DMS153 treated with DMSO at 0.1 percent for 48 hours (cell line): ENCODE data around the gene HMGA1.
"Not testable (repeated sequence)": the region's sequence is repeated elsewhere in the genome, so short reads cannot be mapped to it uniquely, and the experiment has no call there.

Source experiments
- DNase-seq: peaks from one replicate; lab custom pipeline; 2025; ENCODE audit not compliant: unreplicated experiment; lab: John Stamatoyannopoulos, UW

Gene HMGA1

GRCh38 chr6:34259529-34260069 is 22.9 kb downstream of the HMGA1 start:
- no peak for DNase-seq

GRCh38 chr6:34260576-34261267 is 24.0 kb downstream of the HMGA1 start:
- no peak for DNase-seq

GRCh38 chr6:34263484-34263883 is 26.8 kb downstream of the HMGA1 start:
- not testable (repeated sequence) for DNase-seq

- no peak for DNase-seq
Measured at GRCh38 chr6:34267746-34268145, 31.1 kb downstream of the HMGA1 start.

- DNase-seq, result not testable (repeated sequence)
Measured at GRCh38 chr6:34269132-34269531, 32.5 kb downstream of the HMGA1 start.

GRCh38 chr6:34269658-34270341 is 33.1 kb downstream of the HMGA1 start:
- DNase-seq, result not testable (repeated sequence)

- DNase-seq, result no peak
Measured at GRCh38 chr6:34272013-34272926, 35.6 kb downstream of the HMGA1 start.

GRCh38 chr6:34273242-34273805 is 36.7 kb downstream of the HMGA1 start:
- no peak for DNase-seq

GRCh38 chr6:34274129-34274528 is 37.5 kb downstream of the HMGA1 start:
- no peak for DNase-seq

- no peak for DNase-seq
Measured at GRCh38 chr6:34275128-34275804, 38.6 kb downstream of the HMGA1 start.

- DNase-seq, result no peak
Measured at GRCh38 chr6:34276191-34276590, 39.5 kb downstream of the HMGA1 start.

- DNase-seq, result no peak
Measured at GRCh38 chr6:34276881-34277762, 40.4 kb downstream of the HMGA1 start.

GRCh38 chr6:34277763-34278112 is 41.1 kb downstream of the HMGA1 start:
- no peak for DNase-seq

GRCh38 chr6:34278833-34279232 is 42.2 kb downstream of the HMGA1 start:
- no peak for DNase-seq

- no peak for DNase-seq
Measured at GRCh38 chr6:34280216-34280615, 43.5 kb downstream of the HMGA1 start.

GRCh38 chr6:34281702-34282334 is 45.1 kb downstream of the HMGA1 start:
- DNase-seq, result no peak

GRCh38 chr6:34284563-34285447 is 48.1 kb downstream of the HMGA1 start:
- DNase-seq, result no peak
